Testis (tissue), 3 donors: ENCODE measurements around the gene GNAI3. TPM values are rescaled to one million over a fixed set of nuclear protein-coding genes. Genes with fewer than 3 reads are reported as not detected.

Experiments used
- DNase-seq: peaks from one replicate; pipeline ENCODE4 v3.0.0-alpha.2; 2019
- H3K27ac ChIP-seq, 2 donors: fragments of 200-600 bp; sonication (generic); one replicate each; pipeline ENCODE4 v1.5.1; 2019
- H3K27me3 ChIP-seq: fragments of 200-600 bp; sonication (generic); one replicate; pipeline ENCODE4 v1.5.1; 2019
- H3K36me3 ChIP-seq: fragments of 200-600 bp; sonication (generic); one replicate; pipeline ENCODE4 v1.5.1; 2017; ENCODE audit warnings: low read depth; ENCODE audit errors: missing control alignments
- H3K4me1 ChIP-seq: fragments of 200-600 bp; sonication (generic); one replicate; pipeline ENCODE4 v1.5.1; 2019
- H3K4me3 ChIP-seq, 2 donors: fragments of 200-600 bp; sonication (generic); one replicate each; pipeline ENCODE4 v1.5.1; 2017 to 2019
- H3K9me3 ChIP-seq: fragments of 200-600 bp; sonication (generic); one replicate; pipeline ENCODE4 v1.5.1; 2017
- POLR2A ChIP-seq: fragments of 450-650 bp; IDR thresholded peaks from one replicate; pipeline ENCODE4 v1.6.1; 2017; ENCODE audit warnings: antibody characterized with exemption, mild to moderate bottlenecking, moderate library complexity
- WGBS, 2 donors: methylation state at CpG; one replicate each; pipeline ENCODE4 v1.1.5; 2018; 5-methylcytosine and 5-hydroxymethylcytosine counted together
- intact Hi-C: fragments of 100-400 bp; cut with DNase I; formaldehyde crosslinking; loops from one replicate; pipeline ENCODE4 v1.15.1; 2023; ENCODE audit warnings: low total_unique reads
- polyA plus RNA-seq: library from polyadenylated mRNA; stranded (reverse); fragments of 350-450 nt; fragmentation: Illumina TruSeq; extraction: RNeasy Lipid Tissue Mini Kit (QIAGEN cat#74804); gene quantifications from one replicate; pipeline ENCODE4 v1.2.3, GENCODE V29; 2014; ENCODE audit warnings: low read depth, low replicate concordance; ENCODE audit not compliant: insufficient read depth
- total RNA-seq, 2 donors: library from RNA; depleted of rRNA; stranded (reverse); fragments of >200 nt; gene quantifications; one replicate each; pipeline ENCODE4 v1.2.3, GENCODE V29; 2016
- TF ChIP-seq, protein P1 (sequence below), 3 experiments: fragments of 450-650 bp in 2 of 3; fragments of 200-600 bp in 1 of 3; sonication (generic) in 1 of 3; IDR thresholded peaks; one replicate each; pipeline ENCODE4 v1.5.1; 2016 to 2019; ENCODE audit warnings: antibody characterized with exemption in 3 of 3, mild to moderate bottlenecking in 2 of 3, moderate library complexity in 1 of 3

Gene GNAI3
- total and polyA plus RNA-seq, 3 donors from 2014 or later, result 5.7 to 5.9 (median 5.8) TPM

DNA sequence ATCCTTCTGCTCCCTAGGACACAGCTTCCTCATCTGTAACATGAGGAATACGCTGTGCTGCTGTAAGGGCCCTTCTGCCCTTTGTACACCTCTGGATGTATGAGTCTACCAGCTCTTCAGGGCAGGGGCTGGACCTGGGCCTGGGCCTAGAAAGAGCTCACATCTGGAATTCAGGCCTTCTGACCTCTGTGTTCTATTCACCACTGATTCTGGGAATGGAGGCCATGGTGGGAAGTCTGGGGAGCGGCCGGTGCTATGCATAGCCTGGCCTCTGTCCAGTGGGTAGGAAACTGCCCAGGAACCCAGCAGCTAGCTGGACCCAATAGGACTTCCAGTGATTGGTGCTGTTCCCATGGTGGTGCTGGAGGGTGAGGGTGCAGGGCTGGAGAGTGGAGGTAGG is 19.7 kb upstream of the GNAI3 start:
- Histone ChIP-seq H3K9me3 (no peaks in the 10 kb centered on the region), H3K4me1 (peaks cover 38% of the 10 kb centered on the region), H3K27ac (no peak overlapping the region), H3K27me3 (no peaks in the 10 kb centered on the region), H3K4me3 (no peak overlapping the region), H3K36me3 (no peaks in the 10 kb centered on the region)
- DNase-seq, result no peak
- WGBS, 2 donors, result 87 to 100% methylated on average over 1 to 3 of the region's 3 CpGs
- intact Hi-C loops, result no loop called here
- TF ChIP-seq, protein P1, sequence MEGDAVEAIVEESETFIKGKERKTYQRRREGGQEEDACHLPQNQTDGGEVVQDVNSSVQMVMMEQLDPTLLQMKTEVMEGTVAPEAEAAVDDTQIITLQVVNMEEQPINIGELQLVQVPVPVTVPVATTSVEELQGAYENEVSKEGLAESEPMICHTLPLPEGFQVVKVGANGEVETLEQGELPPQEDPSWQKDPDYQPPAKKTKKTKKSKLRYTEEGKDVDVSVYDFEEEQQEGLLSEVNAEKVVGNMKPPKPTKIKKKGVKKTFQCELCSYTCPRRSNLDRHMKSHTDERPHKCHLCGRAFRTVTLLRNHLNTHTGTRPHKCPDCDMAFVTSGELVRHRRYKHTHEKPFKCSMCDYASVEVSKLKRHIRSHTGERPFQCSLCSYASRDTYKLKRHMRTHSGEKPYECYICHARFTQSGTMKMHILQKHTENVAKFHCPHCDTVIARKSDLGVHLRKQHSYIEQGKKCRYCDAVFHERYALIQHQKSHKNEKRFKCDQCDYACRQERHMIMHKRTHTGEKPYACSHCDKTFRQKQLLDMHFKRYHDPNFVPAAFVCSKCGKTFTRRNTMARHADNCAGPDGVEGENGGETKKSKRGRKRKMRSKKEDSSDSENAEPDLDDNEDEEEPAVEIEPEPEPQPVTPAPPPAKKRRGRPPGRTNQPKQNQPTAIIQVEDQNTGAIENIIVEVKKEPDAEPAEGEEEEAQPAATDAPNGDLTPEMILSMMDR (IDR thresholded peaks at IDR 0.05), result no peak
- no peak for TF ChIP-seq POLR2A

DNA sequence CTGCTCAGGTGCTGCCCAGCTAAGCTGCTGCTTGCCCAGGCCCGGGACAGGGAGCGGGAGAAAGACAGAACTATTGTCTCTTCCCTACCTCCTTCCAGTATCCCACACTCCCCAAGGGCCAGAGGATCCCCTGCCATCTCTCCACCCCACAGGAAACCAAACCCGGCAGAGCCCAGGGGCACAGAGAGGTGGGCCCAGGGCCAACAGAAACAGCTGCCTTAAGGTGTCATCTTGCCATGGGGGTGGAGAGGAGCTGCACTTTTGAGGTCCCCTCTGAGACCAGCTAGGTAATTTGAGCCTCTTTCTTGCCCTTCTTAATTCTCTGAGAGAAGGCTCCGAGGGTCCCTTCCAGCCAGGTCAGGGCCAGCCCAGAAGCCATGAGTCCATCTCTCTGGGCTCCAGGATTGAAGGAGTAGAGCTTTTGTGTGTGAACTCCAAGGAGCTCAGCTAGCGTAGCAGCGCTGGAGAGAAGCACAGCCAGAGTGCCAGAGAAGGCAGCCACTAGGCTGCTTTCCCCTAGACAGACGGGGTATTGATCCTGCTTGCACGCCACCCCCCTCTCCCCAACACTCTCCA is 18.4 kb upstream of the GNAI3 start:
- Histone ChIP-seq H3K4me1 (peaks cover 38% of the 10 kb centered on the region), H3K4me3 (no peak overlapping the region), H3K9me3 (no peaks in the 10 kb centered on the region), H3K27ac (no peak overlapping the region), H3K36me3 (no peaks in the 10 kb centered on the region), H3K27me3 (no peaks in the 10 kb centered on the region)
- DNase-seq, result no peak
- TF ChIP-seq POLR2A, result no peak
- TF ChIP-seq, protein P1 (IDR thresholded peaks at IDR 0.05), result no peak
- 63 to 73% methylated on average over 8 of the region's 8 CpGs for WGBS, 2 donors
- intact Hi-C loops, result loop anchor here (5.0 kb wide), 1 partner anchor 38 kb away; the partner anchor contains the start of gene CYB561D1

DNA sequence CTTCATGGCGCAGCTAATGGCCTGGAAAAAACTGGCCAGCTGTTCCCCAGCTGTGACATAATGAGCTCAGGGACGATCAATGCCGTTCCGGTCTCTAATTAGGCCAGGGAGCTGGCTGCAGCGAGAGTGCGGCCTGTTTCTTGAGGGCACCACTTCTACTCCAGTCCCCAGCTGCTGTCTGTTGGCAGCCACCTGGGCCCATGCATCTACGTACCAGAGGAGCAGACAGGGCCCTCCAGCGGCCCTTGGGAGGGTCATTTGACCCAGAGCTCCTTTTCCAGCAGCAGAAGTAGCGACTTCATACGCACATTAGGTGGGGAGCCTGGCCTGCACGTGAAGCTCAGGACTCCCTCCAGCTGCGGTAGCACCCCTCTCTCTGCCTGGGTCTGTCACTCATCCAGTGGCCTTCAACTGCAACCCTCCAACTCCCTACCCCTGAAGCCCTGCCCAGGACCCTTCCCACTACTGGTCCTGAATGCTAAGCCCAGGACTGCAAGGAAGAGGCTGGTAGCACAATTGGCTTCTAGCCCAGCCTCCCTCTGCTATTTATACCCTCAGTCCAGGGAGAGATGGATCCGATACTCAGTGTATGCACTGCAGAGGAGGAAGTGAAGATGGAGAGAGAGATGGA is 17.8 kb upstream of the GNAI3 start:
- H3K4me3 ChIP-seq, result no peak overlapping the region
- DNase-seq, result no peak
- H3K4me1 ChIP-seq, result peaks cover 38% of the 10 kb centered on the region
- intact Hi-C loops, result loop anchor here (5.0 kb wide), 1 partner anchor 38 kb away; the partner anchor contains the start of gene CYB561D1
- H3K9me3 ChIP-seq, result no peaks in the 10 kb centered on the region
- H3K27ac ChIP-seq, result no peak overlapping the region
- TF ChIP-seq POLR2A, result no peak
- TF ChIP-seq, protein P1 (IDR thresholded peaks at IDR 0.05), result no peak
- H3K36me3 ChIP-seq, result no peaks in the 10 kb centered on the region
- WGBS, 2 donors, result 55 to 67% methylated on average over 3 to 13 of the region's 13 CpGs
- H3K27me3 ChIP-seq, result no peaks in the 10 kb centered on the region

DNA sequence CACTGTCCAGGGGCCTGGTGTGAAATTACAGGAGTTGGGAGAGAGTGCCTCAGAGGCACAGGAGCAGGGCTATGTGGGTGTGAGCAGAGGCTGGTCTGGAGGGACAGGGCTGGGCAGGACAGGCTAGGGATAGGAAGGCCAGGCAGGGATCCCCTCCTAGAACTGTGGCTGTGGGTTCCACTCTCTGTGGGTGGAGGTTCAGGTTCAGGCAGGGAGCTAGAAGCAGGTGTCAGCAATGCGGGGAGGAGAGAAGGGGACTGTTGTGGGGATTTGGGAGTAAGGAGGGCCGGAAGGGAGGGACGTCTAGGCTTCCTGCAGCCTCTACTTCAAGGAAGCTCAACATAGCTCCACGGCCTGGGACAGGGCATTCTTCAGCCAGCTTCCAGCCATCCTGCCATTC is 17.0 kb upstream of the GNAI3 start:
- Histone ChIP-seq H3K4me1 (peaks cover 44% of the 10 kb centered on the region), H3K4me3 (no peak overlapping the region), H3K36me3 (no peaks in the 10 kb centered on the region), H3K9me3 (no peaks in the 10 kb centered on the region), H3K27ac (peak overlapping the region in 1 of 2 donors; percentile 24), H3K27me3 (no peaks in the 10 kb centered on the region)
- TF ChIP-seq POLR2A, result no peak
- TF ChIP-seq, protein P1 (IDR thresholded peaks at IDR 0.05), result no peak
- DNase-seq, result no peak
- intact Hi-C loops, result loop anchor here (5.0 kb wide), 1 partner anchor 39 kb away; the partner anchor contains the start of gene CYB561D1
- 57 to 81% methylated on average over 3 to 4 of the region's 4 CpGs for WGBS, 2 donors
